Stimulated activated CD4-positive, alpha-beta T cell treated with anti-CD3 and anti-CD28 coated beads, TNF-alpha, amount 100 ng/mL, for 1 hour (primary cell): ENCODE results near the gene UTP3.
"Not testable (repeated sequence)": the region's sequence is repeated elsewhere in the genome, so short reads cannot be mapped to it uniquely, and the experiment has no call there.

Source experiments
- DNase-seq, 3 donors: peaks; one replicate each; pipeline ENCODE4 v3.0.0-alpha.2; 2020; ENCODE audit warnings: low read depth in 3 of 3, low spot score in 1 of 3

The UTP3 gene

GRCh38 chr4:70687821-70688794 is at the start of gene UTP3:
Gene UTP3 (plus strand): TSS chr4:70688532. CDS start chr4:70688678, 146 bp downstream.
- peak; percentile 84 to 93 (median 84) for DNase-seq

DNA sequence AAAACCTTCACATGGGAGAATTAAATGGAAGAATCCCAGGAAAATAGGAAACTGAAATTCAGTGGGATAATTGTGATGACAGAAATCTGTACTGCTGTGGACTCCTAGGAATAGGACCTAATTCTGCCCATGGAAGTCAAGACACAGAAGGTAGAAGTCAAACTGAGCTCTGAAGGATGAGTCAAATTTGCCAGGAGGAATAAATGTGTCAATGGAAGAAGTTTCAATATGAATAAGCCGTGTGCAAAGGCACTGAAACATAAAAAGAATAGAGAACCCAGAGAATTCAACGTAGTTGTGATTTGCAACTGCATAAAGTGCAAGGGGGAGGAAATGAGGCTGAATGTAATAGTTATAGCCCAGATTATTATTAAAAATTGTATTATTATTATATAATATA is 48.1 kb upstream of the UTP3 start:
- no peak for DNase-seq

- not testable (repeated sequence) for DNase-seq
Measured at GRCh38 chr4:70650741-70651140, 37.6 kb upstream of the UTP3 start.

GRCh38 chr4:70651864-70652506 is 36.3 kb upstream of the UTP3 start:
- DNase-seq = no peak

GRCh38 chr4:70654605-70655011 is 33.7 kb upstream of the UTP3 start:
- DNase-seq = no peak

GRCh38 chr4:70657326-70657725 is 31.0 kb upstream of the UTP3 start:
- DNase-seq = no peak

DNA sequence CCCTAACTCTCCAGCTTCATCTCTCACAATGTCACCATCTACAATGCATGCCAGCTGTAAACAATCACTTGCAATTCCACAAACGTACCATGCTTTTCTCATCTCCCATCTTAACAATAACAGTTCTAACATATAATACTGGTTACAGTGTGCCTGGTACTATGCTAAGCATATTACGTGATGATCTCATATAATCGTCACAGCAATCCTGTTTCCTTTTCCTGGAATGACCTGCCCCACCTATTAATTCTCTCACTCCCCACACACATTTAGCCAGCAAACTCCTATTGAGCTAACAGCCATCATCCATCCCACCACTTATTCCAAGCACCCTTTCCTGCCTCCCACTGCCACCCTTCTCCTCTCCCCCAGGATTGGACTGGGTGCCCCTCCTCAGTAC is 29.9 kb upstream of the UTP3 start:
- DNase-seq = no peak

- no peak for DNase-seq
Measured at GRCh38 chr4:70660106-70660505, 28.2 kb upstream of the UTP3 start.

GRCh38 chr4:70661309-70661922 is 26.9 kb upstream of the UTP3 start:
- not testable (repeated sequence) for DNase-seq

- DNase-seq = no peak
Measured at GRCh38 chr4:70666369-70666768, 22.0 kb upstream of the UTP3 start, which contains the start of gene JCHAIN. Gene JCHAIN (minus strand): TSS chr4:70666508. CDS start chr4:70666490, 18 bp downstream.

GRCh38 chr4:70667740-70668535 is 20.4 kb upstream of the UTP3 start:
- no peak for DNase-seq

DNA sequence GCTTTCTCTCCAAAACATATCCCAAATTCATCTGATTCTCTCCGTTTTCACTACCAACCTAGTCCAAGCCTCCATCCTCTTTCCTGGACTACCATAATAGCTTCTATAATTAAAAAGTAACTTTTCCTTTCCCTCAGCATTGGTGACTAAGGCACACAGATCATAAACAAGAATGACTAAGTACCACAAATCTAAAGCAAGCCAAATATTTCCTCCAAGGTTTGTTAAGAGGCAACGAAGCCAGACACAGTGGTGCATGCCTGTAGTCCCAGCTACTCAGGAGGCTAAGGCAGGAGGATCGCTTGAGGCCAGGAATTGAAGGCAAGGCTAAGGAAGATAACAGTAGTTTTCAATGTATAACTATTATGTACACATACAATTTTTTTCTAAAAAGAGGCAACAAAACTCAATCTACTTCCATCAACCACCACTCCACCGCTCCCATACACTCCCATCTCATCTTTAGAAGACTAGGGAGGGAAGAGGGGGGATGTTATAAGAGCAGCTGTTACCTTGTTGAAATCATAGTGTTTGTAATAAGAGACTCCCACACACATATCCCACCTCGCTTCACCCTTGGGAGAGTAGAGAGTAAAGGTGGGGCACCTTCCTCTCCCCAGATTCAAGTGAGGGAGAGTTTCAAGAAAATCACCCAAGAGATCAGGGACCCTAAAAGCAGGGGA is 17.9 kb upstream of the UTP3 start:
- no peak for DNase-seq

- no peak for DNase-seq
Measured at GRCh38 chr4:70671091-70671490, 17.2 kb upstream of the UTP3 start.

GRCh38 chr4:70674191-70674590 is 14.1 kb upstream of the UTP3 start:
- DNase-seq = no peak

DNA sequence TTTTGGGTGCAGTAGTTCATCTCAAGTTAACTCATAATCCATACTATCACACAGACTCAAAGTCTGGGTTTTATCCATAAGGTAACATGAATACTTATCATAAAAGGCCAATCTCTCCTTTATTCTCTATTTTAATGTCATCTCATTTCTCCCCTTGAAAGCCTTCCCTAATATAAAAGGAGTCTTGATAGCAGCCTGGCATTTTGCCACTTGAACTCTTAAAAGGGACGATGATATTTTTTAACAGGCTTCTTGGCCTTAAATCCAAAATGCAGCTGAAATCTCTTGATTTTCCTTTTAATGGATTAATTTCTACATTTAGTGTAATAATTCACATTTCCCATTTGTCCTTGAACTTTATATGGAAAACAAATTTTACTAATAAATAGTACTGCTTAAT is 13.6 kb upstream of the UTP3 start:
- DNase-seq = no peak

- DNase-seq = no peak
Measured at GRCh38 chr4:70676554-70677090, 11.7 kb upstream of the UTP3 start.

DNA sequence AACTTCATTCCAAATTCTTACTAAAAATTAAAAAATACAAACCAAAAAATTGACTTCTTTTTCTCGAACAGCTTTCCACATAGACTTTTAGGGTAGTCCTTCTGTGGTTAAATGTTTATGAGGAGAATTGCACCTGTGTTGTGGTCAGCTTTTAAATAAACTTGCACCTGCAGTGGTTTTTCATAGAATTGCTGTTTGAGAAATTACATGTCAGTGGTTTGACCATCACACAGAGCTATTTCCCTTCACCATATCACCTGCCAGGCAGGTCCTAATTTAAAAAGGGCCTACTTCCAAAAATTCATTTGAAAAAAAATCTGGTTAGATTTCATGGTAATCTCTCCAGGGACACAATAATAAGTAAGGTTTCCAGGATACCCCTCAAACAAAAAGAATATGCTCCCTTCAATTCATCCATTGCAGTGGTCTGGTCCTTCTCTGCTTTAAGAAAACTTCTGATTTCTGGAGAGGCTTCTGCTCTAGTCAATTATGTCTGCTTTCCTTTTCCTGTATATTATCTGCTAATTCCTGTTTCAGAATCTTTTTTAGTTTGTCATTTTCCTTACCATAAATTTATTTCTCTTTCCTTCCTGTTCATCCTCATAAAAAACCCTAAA is 9.8 kb upstream of the UTP3 start:
- DNase-seq = no peak

GRCh38 chr4:70680934-70681333 is 7.4 kb upstream of the UTP3 start:
- no peak for DNase-seq

- DNase-seq = no peak
Measured at GRCh38 chr4:70681704-70682103, 6.6 kb upstream of the UTP3 start.

- DNase-seq = not testable (repeated sequence)
Measured at GRCh38 chr4:70682142-70682541, 6.2 kb upstream of the UTP3 start.
